Measurements from ENCODE around the gene INPP4B. TPM values are rescaled to one million over a fixed set of nuclear protein-coding genes. Genes with fewer than 3 reads are reported as not detected.

Gene INPP4B
- total RNA-seq, 2 donors from 2014 or later = 8.2 to 16.6 TPM

DNA sequence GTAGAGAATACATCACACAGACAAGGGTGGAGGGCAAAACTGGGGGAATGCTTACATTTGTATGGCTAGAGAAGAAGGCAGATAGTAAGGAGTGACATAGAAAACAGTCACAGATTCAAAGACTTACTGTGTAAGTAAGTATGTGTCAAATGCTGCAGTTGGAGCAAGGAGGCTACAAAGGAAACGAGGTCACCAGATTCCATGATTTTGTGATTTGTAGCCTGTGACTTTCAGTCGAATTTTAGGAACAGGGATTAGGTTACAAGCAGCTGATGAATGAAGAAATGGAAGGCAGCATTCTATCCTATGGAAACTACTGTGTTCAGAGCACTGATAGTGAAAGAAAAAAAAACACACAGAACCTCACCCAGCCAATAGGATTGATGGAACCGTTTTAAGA is 801.8 kb downstream of the INPP4B start:
- 43 to 61% methylated on average over 3 of the region's 3 CpGs for WGBS, 2 donors
- intact Hi-C loops (cut with DNase I) = no loop called here
- H3K9me3 ChIP-seq = no peaks in the 10 kb centered on the region
- H3K27me3 ChIP-seq = no peaks in the 10 kb centered on the region
- H3K27ac ChIP-seq = no peak overlapping the region
- no peak overlapping the region for H3K4me3 ChIP-seq
- ATAC-seq = no peak
- no peaks in the 10 kb centered on the region for H3K36me3 ChIP-seq (replicated peaks in 1 of 2; ENCODE audit: insufficient read depth in 1 of 2, low read depth in 2 of 2)
- H3K4me1 ChIP-seq = no peaks in the 10 kb centered on the region
- no peak for TF ChIP-seq POLR2A (IDR thresholded peaks at IDR 0.05)
- TF ChIP-seq, protein P1, sequence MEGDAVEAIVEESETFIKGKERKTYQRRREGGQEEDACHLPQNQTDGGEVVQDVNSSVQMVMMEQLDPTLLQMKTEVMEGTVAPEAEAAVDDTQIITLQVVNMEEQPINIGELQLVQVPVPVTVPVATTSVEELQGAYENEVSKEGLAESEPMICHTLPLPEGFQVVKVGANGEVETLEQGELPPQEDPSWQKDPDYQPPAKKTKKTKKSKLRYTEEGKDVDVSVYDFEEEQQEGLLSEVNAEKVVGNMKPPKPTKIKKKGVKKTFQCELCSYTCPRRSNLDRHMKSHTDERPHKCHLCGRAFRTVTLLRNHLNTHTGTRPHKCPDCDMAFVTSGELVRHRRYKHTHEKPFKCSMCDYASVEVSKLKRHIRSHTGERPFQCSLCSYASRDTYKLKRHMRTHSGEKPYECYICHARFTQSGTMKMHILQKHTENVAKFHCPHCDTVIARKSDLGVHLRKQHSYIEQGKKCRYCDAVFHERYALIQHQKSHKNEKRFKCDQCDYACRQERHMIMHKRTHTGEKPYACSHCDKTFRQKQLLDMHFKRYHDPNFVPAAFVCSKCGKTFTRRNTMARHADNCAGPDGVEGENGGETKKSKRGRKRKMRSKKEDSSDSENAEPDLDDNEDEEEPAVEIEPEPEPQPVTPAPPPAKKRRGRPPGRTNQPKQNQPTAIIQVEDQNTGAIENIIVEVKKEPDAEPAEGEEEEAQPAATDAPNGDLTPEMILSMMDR (IDR thresholded peaks at IDR 0.05) = no peak
- no peak for DNase-seq

DNA sequence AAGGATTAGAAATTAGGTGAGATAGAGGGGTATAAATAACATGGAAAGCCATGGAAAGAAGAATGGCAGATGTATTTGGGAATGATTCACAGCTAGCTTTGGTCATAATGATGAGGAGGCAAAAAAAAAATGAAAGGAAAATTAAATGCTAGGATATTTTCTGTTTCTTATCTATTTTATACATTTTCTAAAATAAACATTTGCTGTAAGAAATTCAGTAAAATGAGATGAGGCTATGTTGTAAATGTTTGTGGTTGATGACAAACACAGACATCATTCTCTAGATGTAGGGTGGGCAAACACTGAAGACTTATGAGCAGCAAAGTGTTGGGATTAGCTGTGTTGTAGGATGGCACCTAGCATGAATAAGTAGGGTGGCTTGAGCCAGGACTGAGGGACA is 802.6 kb downstream of the INPP4B start:
- Histone ChIP-seq H3K27me3 (no peaks in the 10 kb centered on the region), H3K36me3 (replicated peaks in 1 of 2; ENCODE audit: insufficient read depth in 1 of 2, low read depth in 2 of 2) (no peaks in the 10 kb centered on the region), H3K4me3 (no peak overlapping the region), H3K9me3 (no peaks in the 10 kb centered on the region), H3K4me1 (no peaks in the 10 kb centered on the region), H3K27ac (no peak overlapping the region)
- intact Hi-C loops (cut with DNase I) = no loop called here
- TF ChIP-seq, protein P1 (IDR thresholded peaks at IDR 0.05) = no peak
- no peak for TF ChIP-seq POLR2A (IDR thresholded peaks at IDR 0.05)
- ATAC-seq (no peak), DNase-seq (no peak)

DNA sequence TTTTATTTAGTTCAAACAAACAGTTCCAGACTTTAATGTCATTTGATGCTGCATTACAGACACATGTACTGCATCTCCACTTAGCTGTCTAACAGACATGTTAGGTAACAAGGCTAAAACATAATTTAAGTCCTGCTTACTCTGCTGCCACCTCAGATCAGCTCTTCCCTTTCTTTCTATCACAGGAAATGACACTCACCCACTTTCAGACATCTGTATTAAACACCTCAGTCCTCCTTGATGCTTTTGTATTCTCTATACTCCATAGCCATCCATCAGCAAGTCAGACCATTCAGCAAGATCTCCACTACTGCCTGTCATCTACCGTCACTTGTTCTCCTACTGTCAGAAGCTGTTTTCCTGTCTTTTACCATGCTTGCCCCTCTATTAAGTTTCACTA is 804.3 kb downstream of the INPP4B start:
- H3K27me3 ChIP-seq = no peaks in the 10 kb centered on the region
- no peak for TF ChIP-seq POLR2A (IDR thresholded peaks at IDR 0.05)
- TF ChIP-seq, protein P1 (IDR thresholded peaks at IDR 0.05) = no peak
- H3K9me3 ChIP-seq = no peaks in the 10 kb centered on the region
- no peak for DNase-seq
- intact Hi-C loops (cut with DNase I) = no loop called here
- WGBS, 2 donors = 88 to 100% methylated on average over 1 of the region's 1 CpG
- H3K4me3 ChIP-seq = no peak overlapping the region
- H3K36me3 ChIP-seq (replicated peaks in 1 of 2; ENCODE audit: insufficient read depth in 1 of 2, low read depth in 2 of 2) = no peaks in the 10 kb centered on the region
- H3K4me1 ChIP-seq = peaks cover 14% of the 10 kb centered on the region
- no peak for ATAC-seq
- no peak overlapping the region for H3K27ac ChIP-seq

DNA sequence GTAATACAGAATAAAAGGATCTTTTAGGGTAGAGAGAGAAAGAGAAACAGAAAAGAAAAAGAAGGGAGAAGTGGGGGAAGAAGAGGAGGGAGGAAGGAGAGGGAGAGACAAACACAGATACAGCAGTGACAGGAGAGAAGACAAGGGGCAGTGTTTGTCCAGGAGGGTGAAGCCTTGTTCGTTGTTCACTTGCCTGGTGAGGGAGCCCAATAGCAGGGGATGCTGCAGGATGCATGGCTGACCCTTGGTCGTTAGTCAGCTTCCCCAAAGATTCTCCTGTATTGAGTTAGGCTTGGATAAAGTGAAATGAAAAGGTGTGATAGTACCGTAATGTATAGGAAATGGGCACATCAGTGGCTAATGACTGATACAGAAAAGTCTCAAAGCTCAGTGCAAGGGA is 806.1 kb downstream of the INPP4B start:
- TF ChIP-seq POLR2A (IDR thresholded peaks at IDR 0.05) = no peak
- TF ChIP-seq, protein P1 (IDR thresholded peaks at IDR 0.05) = no peak
- DNase-seq = no peak
- H3K36me3 ChIP-seq (replicated peaks in 1 of 2; ENCODE audit: insufficient read depth in 1 of 2, low read depth in 2 of 2) = no peaks in the 10 kb centered on the region
- no peak overlapping the region for H3K4me3 ChIP-seq
- no peak for ATAC-seq
- WGBS, 2 donors = 62 to 86% methylated on average over 3 of the region's 3 CpGs
- peaks cover 16% of the 10 kb centered on the region for H3K4me1 ChIP-seq
- H3K9me3 ChIP-seq = no peaks in the 10 kb centered on the region
- H3K27ac ChIP-seq = no peak overlapping the region
- intact Hi-C loops (cut with DNase I) = no loop called here
- no peaks in the 10 kb centered on the region for H3K27me3 ChIP-seq

DNA sequence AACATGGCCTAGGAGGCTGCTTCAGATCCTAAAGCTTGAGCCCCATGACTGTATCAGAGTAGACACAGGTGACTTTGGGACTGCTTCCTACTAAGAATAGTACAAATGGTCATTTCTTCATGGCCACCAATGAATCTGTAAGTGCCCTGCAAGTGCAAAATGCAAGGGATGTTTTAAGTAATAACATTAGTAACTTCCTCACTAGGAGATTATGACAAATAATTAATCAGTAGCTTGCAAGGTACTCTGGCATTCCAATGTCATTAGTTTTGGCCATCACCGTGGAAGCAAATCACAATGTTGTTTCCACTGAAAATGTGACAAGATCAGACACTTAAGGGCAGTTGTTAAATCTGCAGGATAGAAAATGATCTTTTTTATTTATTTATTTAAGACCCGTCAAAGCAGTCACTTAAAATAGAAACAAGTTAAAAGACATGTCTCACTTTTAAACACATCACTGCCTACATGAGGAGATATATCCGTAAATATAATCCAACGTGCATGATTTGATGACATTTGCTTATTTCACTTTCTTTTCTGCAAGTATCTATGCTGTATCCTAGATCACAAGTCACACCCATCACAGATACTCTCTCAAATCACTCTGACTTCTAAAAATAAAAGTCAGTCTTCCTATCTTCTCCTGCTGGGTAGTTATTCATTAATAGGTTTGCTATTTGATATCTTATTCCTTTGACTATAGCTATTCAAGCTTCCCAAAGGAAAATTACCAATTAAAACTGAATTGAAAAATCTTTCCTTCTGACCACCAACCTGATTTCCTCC is 809.1 kb downstream of the INPP4B start:
- intact Hi-C loops (cut with DNase I) = no loop called here
- DNase-seq (no peak), ATAC-seq (peak; percentile 15)
- TF ChIP-seq, protein P1 (IDR thresholded peaks at IDR 0.05) = no peak
- no peak for TF ChIP-seq POLR2A (IDR thresholded peaks at IDR 0.05)
- no peaks in the 10 kb centered on the region for H3K9me3 ChIP-seq
- H3K4me3 ChIP-seq = no peak overlapping the region
- no peak overlapping the region for H3K27ac ChIP-seq
- peaks cover 16% of the 10 kb centered on the region for H3K4me1 ChIP-seq
- 32 to 34% methylated on average over 4 of the region's 4 CpGs for WGBS, 2 donors
- H3K36me3 ChIP-seq (replicated peaks in 1 of 2; ENCODE audit: insufficient read depth in 1 of 2, low read depth in 2 of 2) = no peaks in the 10 kb centered on the region
- no peaks in the 10 kb centered on the region for H3K27me3 ChIP-seq

Measured in body of pancreas (tissue), 4 donors.